Vagina (tissue), 2 donors: ENCODE measurements around the gene AACS. TPM values are rescaled to one million over a fixed set of nuclear protein-coding genes. Genes with fewer than 3 reads are reported as not detected.

Experiments used
- DNase-seq, 2 donors: peaks; one replicate each; pipeline ENCODE4 v3.0.0-alpha.2; 2017; ENCODE audit errors: extremely low spot score in 2 of 2
- H3K27ac ChIP-seq: fragments of 200-600 bp; sonication (generic); one replicate; pipeline ENCODE4 v1.5.1; 2019
- H3K27me3 ChIP-seq: fragments of 200-600 bp; sonication (generic); one replicate; pipeline ENCODE4 v1.5.1; 2019
- H3K36me3 ChIP-seq, 2 donors: fragments of 200-600 bp; sonication (generic); one replicate each; pipeline ENCODE4 v1.5.1; 2017 to 2019
- H3K4me1 ChIP-seq: fragments of 200-600 bp; sonication (generic); one replicate; pipeline ENCODE4 v1.5.1; 2019
- H3K4me3 ChIP-seq, 2 donors: fragments of 200-600 bp; sonication (generic); 1 replicate in 1 of 2; 2 replicates in 1 of 2; pipeline ENCODE4 v1.5.1; 2016 to 2019
- H3K9me3 ChIP-seq: fragments of 200-600 bp; sonication (generic); one replicate; pipeline ENCODE4 v1.5.1; 2019
- POLR2A ChIP-seq, 2 donors: fragments of 450-650 bp; IDR thresholded peaks; one replicate each; pipeline ENCODE4 v1.6.1; 2017; ENCODE audit warnings: antibody characterized with exemption in 2 of 2, mild to moderate bottlenecking in 2 of 2, moderate library complexity in 2 of 2
- POLR2AphosphoS5 ChIP-seq, 2 donors: sonication (generic); formaldehyde crosslinking; IDR thresholded peaks; one replicate each; pipeline ENCODE4 v1.9.0; 2017; ENCODE audit warnings: antibody characterized with exemption in 2 of 2, mild to moderate bottlenecking in 2 of 2, low read depth in 1 of 2; ENCODE audit not compliant: insufficient read depth in 1 of 2
- intact Hi-C: fragments of 100-400 bp; cut with DNase I; formaldehyde crosslinking; loops from one replicate; pipeline ENCODE4 v1.15.1; 2023
- total RNA-seq: library from RNA; depleted of rRNA; stranded (reverse); fragments of >200 nt; gene quantifications from one replicate; pipeline ENCODE4 v1.2.3, GENCODE V29; 2016
- TF ChIP-seq, protein P1 (sequence below), 3 experiments: fragments of 450-650 bp in 2 of 3; fragments of 200-600 bp in 1 of 3; sonication (generic) in 1 of 3; IDR thresholded peaks; one replicate each; pipeline ENCODE4 v1.5.1; 2017 to 2019; ENCODE audit warnings: antibody characterized with exemption in 3 of 3, mild to moderate bottlenecking in 2 of 3, moderate library complexity in 2 of 3

AACS gene
- total RNA-seq, 1 donor from 2014 or later = 22.3 TPM

DNA sequence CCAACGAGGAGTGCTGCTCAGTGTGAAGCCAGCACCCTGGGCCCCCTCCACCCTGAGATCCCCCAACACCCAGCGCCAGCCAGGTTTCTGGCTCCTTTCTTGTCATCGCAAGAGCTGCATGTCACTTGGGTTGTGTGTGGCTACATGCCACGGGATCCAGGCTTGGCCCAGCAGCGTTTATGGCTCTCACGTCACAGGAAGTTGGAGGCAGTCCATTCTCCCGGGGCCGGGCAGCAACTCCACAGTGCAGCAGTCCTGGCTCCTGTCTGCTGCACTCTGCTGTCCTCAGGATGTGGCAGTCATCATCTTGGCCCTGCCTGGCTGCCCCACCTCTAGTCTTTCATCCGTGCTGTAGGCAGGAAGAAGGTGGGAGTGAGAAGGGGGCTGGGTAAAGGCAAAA lies 78.3 kb downstream of the AACS start:
- Histone ChIP-seq H3K9me3 (no peaks in the 10 kb centered on the region), H3K4me3 (no peak overlapping the region), H3K4me1 (peaks cover 6% of the 10 kb centered on the region), H3K36me3 (no peaks in the 10 kb centered on the region), H3K27me3 (no peaks in the 10 kb centered on the region), H3K27ac (no peak overlapping the region)
- TF ChIP-seq, protein P1, sequence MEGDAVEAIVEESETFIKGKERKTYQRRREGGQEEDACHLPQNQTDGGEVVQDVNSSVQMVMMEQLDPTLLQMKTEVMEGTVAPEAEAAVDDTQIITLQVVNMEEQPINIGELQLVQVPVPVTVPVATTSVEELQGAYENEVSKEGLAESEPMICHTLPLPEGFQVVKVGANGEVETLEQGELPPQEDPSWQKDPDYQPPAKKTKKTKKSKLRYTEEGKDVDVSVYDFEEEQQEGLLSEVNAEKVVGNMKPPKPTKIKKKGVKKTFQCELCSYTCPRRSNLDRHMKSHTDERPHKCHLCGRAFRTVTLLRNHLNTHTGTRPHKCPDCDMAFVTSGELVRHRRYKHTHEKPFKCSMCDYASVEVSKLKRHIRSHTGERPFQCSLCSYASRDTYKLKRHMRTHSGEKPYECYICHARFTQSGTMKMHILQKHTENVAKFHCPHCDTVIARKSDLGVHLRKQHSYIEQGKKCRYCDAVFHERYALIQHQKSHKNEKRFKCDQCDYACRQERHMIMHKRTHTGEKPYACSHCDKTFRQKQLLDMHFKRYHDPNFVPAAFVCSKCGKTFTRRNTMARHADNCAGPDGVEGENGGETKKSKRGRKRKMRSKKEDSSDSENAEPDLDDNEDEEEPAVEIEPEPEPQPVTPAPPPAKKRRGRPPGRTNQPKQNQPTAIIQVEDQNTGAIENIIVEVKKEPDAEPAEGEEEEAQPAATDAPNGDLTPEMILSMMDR (IDR thresholded peaks at IDR 0.05) = no peak
- no peak for TF ChIP-seq POLR2AphosphoS5 (IDR thresholded peaks at IDR 0.05; ENCODE audit: insufficient read depth in 1 of 2, low read depth in 1 of 2)
- no peak for TF ChIP-seq POLR2A (IDR thresholded peaks at IDR 0.05)
- intact Hi-C loops = no loop called here
- DNase-seq = no peak

DNA sequence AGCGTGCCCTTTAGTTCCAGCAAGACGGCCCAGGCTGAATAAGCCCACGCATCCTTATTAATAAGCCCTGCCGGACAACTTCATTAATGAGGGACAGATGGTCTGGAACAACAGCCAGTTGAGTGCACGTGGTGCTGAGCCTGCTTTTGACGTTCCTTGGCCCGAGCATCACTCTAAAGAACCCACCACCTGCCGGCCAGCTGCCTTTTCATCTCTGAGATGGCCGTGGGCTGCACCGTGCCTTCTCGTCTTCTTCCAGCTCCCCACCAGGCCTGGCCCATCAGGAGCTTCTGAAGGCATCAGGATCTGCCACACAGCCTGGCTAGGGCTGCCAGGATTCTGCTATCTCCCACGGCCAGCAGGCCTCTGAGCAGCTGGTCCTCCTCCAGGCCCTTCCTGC lies 80.0 kb downstream of the AACS start:
- no peak overlapping the region for H3K4me3 ChIP-seq
- H3K27ac ChIP-seq = no peak overlapping the region
- intact Hi-C loops = no loop called here
- no peaks in the 10 kb centered on the region for H3K9me3 ChIP-seq
- TF ChIP-seq POLR2A (IDR thresholded peaks at IDR 0.05) (no peak), POLR2AphosphoS5 (IDR thresholded peaks at IDR 0.05; ENCODE audit: insufficient read depth in 1 of 2, low read depth in 1 of 2) (no peak)
- TF ChIP-seq, protein P1 (IDR thresholded peaks at IDR 0.05) = no peak
- H3K4me1 ChIP-seq = peaks cover 6% of the 10 kb centered on the region
- no peak for DNase-seq
- H3K36me3 ChIP-seq = no peaks in the 10 kb centered on the region
- no peaks in the 10 kb centered on the region for H3K27me3 ChIP-seq

DNA sequence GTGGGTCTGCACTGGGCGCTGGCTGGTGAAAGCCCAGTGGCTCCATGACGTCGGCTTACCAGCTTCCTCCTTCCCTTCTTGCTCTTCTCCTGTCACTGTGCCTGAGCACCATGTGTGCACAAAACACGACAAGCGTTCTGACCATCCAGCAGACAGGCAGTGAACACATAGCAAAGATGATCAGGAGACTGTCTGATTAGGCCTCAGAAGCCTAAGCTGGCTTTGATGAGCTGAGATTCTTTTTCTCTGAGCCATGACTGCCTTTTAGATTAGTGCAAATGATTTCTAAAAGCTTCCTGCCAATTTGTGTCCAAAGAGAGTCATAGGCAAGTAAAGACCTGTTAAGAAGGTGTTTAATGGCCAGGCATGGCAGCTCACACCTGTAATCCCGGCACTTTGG lies 83.1 kb downstream of the AACS start:
- TF ChIP-seq, protein P1 (IDR thresholded peaks at IDR 0.05) = no peak
- TF ChIP-seq POLR2AphosphoS5 (IDR thresholded peaks at IDR 0.05; ENCODE audit: insufficient read depth in 1 of 2, low read depth in 1 of 2) = no peak
- no peak for TF ChIP-seq POLR2A (IDR thresholded peaks at IDR 0.05)
- DNase-seq = no peak
- Histone ChIP-seq H3K4me3 (no peak overlapping the region), H3K9me3 (no peaks in the 10 kb centered on the region), H3K4me1 (peaks cover 6% of the 10 kb centered on the region), H3K27ac (no peak overlapping the region), H3K36me3 (no peaks in the 10 kb centered on the region), H3K27me3 (no peaks in the 10 kb centered on the region)
- intact Hi-C loops = no loop called here

- H3K27ac ChIP-seq = no peak overlapping the region
- intact Hi-C loops = no loop called here
These were observed 84.2 kb downstream of the AACS start for GRCh38 chr12:125149160-125150108.

More at GRCh38 chr12:125149160-125150108, 84.2 kb downstream of the AACS start:
- no peaks in the 10 kb centered on the region for H3K9me3 ChIP-seq
- H3K4me3 ChIP-seq = no peak overlapping the region
- H3K27me3 ChIP-seq = no peaks in the 10 kb centered on the region
- no peaks in the 10 kb centered on the region for H3K36me3 ChIP-seq
- no peak for DNase-seq
- TF ChIP-seq POLR2AphosphoS5 (IDR thresholded peaks at IDR 0.05; ENCODE audit: insufficient read depth in 1 of 2, low read depth in 1 of 2) (no peak), POLR2A (IDR thresholded peaks at IDR 0.05) (no peak)
- TF ChIP-seq, protein P1 (IDR thresholded peaks at IDR 0.05) = no peak
- H3K4me1 ChIP-seq = peaks cover 6% of the 10 kb centered on the region
